ENCODE results near the gene CCDC89. TPM values are rescaled to one million over a fixed set of nuclear protein-coding genes. Genes with fewer than 3 reads are reported as not detected.
A peak's percentile ranks its signal among the peaks of the same experiment; 100 is the strongest.

The CCDC89 gene
- total and polyA plus RNA-seq, 2 of the 13 experiments (the other 11 are each of a cell fraction or from before 2014, with no cell fraction given) = 0.13 to 0.38 TPM

DNA sequence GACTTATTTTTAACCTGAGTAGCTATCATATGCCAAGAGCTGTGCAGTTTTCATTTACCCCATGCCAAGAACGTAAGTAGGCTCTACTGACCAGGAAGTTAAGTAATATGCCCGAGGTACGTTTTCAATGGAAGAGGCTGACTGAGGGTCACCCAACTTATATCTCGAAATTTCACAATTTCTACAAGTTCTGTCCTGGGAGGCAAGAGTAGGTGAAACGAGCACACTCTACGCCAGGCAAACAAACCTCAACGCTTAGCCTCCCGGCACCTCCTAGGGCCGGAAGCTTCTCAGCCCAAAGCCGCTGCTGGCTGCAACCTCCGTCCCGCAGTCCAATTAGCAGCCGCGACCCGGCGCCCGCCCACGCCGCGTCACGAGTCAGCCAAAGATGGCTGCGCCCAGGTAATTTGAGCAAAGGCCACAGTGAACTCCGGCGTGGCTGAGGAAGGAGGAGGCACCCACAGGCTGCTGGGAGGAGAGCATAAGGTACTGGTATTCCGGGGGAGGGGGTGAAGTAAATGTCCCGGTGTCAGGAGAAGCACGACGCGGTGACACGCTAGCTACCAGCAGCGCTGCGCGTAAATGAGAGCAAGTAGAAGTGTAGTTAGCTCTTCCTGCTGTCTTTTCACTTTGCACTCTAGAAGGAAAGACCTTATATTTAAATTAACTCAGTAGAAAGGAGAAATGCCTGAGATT is 38.2 kb downstream of the CCDC89 start, which contains the start of gene TMEM126A (continued):
- TF ChIP-seq FOSL1 (CRISPR knock-in tag; IDR thresholded peaks at IDR 0.05; ENCODE audit: borderline replicate concordance) = no peak
- TF ChIP-seq ZNF629 (CRISPR knock-in tag; conservative IDR thresholded peaks at IDR 0.05) = 0 out of 2 replicates have a peak, but pooled peaks have one; percentile 25
- TF ChIP-seq TFDP1 (CRISPR knock-in tag; IDR thresholded peaks at IDR 0.05; ENCODE audit: borderline replicate concordance) = peak; percentile 52; the same call in 1 of the 2 replicates
- peak; percentile 82; the same call in 1 of the 2 replicates for TF ChIP-seq ZNF713 (CRISPR knock-in tag; IDR thresholded peaks at IDR 0.05)
- TF ChIP-seq HNRNPLL (IDR thresholded peaks at IDR 0.05; ENCODE audit: low read depth, low read length, poor library complexity, severe bottlenecking) = peak; percentile 84
- no peak for TF ChIP-seq USF2 (IDR thresholded peaks at IDR 0.05; ENCODE audit: low read depth, low read length)
- 0 out of 2 replicates have a peak, but pooled peaks have one; percentile 45 for TF ChIP-seq USF2 (CRISPR knock-in tag; IDR thresholded peaks at IDR 0.05; ENCODE audit: borderline replicate concordance)
- TF ChIP-seq ZNF510 (CRISPR knock-in tag; IDR thresholded peaks at IDR 0.05; ENCODE audit: low read depth) = no peak
- no peak for TF ChIP-seq NFE2L2 (IDR thresholded peaks at IDR 0.05; ENCODE audit: low read length)
- TF ChIP-seq CEBPG (CRISPR knock-in tag; IDR thresholded peaks at IDR 0.05) = peak; percentile 36
- peak; percentile 61; the same call in 1 of the 2 replicates for TF ChIP-seq ZBTB38 (CRISPR knock-in tag; IDR thresholded peaks at IDR 0.05)
- TF ChIP-seq TOE1 (CRISPR knock-in tag; IDR thresholded peaks at IDR 0.05) = no peak
- TF ChIP-seq FLYWCH1 (CRISPR knock-in tag; IDR thresholded peaks at IDR 0.05) = peak; percentile 47; the same call in 1 of the 2 replicates
- TF ChIP-seq MAFG (CRISPR knock-in tag; IDR thresholded peaks at IDR 0.05) = no peak
- TF ChIP-seq ZNF607 (CRISPR knock-in tag; IDR thresholded peaks at IDR 0.05; ENCODE audit: borderline replicate concordance) = peak; percentile 52; the same call in 1 of the 2 replicates
- TF ChIP-seq RXRB (CRISPR knock-in tag; IDR thresholded peaks at IDR 0.05; ENCODE audit: borderline replicate concordance) = peak; percentile 50; the same call in 1 of the 2 replicates
- TF ChIP-seq ELF3 (CRISPR knock-in tag; IDR thresholded peaks at IDR 0.05) = 0 out of 2 replicates have a peak, but pooled peaks have one; percentile 53
- peak; percentile 27; the same call in 1 of the 2 replicates for TF ChIP-seq CBFB (CRISPR knock-in tag; IDR thresholded peaks at IDR 0.05)
- TF ChIP-seq ZNF441 (CRISPR knock-in tag; IDR thresholded peaks at IDR 0.05; ENCODE audit: borderline replicate concordance) = peak; percentile 38; the same call in 1 of the 2 replicates

Measured in HepG2 (cell line).